SJCRH30 (cell line): ENCODE data around the gene MCRIP1. TPM values are rescaled to one million over a fixed set of nuclear protein-coding genes. Genes with fewer than 3 reads are reported as not detected.
"Not testable (repeated sequence)": the region's sequence is repeated elsewhere in the genome, so short reads cannot be mapped to it uniquely, and the experiment has no call there.

Experiments
- DNase-seq, 2 experiments: peaks; one replicate each; pipeline ENCODE4 v3.0.0-alpha.2; 2015 to 2020
- H3K27ac ChIP-seq: fragments of 250-450 bp; sonication (Bioruptor Pico); 2 replicates; pipeline ENCODE4 v1.5.1; 2020; ENCODE audit warnings: mild to moderate bottlenecking, moderate library complexity
- H3K27me3 ChIP-seq: fragments of 250-450 bp; sonication (Bioruptor Pico); 2 replicates; pipeline ENCODE4 v1.5.1; 2020; ENCODE audit warnings: mild to moderate bottlenecking, moderate library complexity
- H3K36me3 ChIP-seq: fragments of 250-450 bp; sonication (Bioruptor Pico); 2 replicates; pipeline ENCODE4 v1.5.1; 2020; ENCODE audit warnings: mild to moderate bottlenecking, moderate library complexity
- H3K4me1 ChIP-seq: fragments of 250-450 bp; sonication (Bioruptor Pico); 2 replicates; pipeline ENCODE4 v1.5.1; 2020; ENCODE audit warnings: mild to moderate bottlenecking, moderate library complexity
- H3K4me3 ChIP-seq: fragments of 250-450 bp; sonication (Bioruptor Pico); 2 replicates; pipeline ENCODE4 v1.5.1; 2020; ENCODE audit warnings: mild to moderate bottlenecking, moderate library complexity
- H3K9me3 ChIP-seq: fragments of 250-450 bp; sonication (Bioruptor Pico); replicated peaks from 2 replicates; pipeline ENCODE4 v1.5.1; 2020; ENCODE audit warnings: mild to moderate bottlenecking, moderate library complexity
- total RNA-seq: library from RNA; depleted of rRNA; stranded (reverse); fragments of >200 nt; shearing (Covaris generic); gene quantifications from 2 replicates; pipeline ENCODE4 v1.2.3, GENCODE V29; 2014

The MCRIP1 gene
- total RNA-seq, 1 experiment from 2014 or later = 130 TPM

DNA sequence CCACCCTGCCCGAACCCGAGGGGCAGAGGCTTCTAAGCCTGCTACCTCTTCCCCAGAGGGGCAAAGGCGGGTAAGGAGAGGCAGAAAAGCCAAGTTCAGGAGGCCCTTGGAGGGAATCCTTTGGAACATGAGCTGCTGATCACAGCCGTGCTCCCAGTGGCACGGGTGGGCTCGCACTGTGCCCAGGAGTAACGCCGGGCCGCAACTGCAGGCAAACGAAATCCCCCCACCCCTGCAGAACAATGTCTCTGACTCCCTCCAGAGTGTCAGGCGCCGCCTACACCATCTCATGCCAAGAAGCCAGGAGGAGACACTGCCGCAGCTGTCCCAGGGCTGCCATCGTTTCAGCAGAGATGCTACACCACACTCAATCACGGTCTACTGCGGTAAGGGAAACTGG, 18.3 kb upstream of the MCRIP1 start:
- Histone ChIP-seq H3K4me1 (no peaks in the 10 kb centered on the region), H3K4me3 (no peak overlapping the region), H3K27ac (no peak overlapping the region), H3K9me3 (no peaks in the 10 kb centered on the region), H3K27me3 (no peaks in the 10 kb centered on the region), H3K36me3 (peaks cover 77% of the 10 kb centered on the region)
- DNase-seq = no peak

DNA sequence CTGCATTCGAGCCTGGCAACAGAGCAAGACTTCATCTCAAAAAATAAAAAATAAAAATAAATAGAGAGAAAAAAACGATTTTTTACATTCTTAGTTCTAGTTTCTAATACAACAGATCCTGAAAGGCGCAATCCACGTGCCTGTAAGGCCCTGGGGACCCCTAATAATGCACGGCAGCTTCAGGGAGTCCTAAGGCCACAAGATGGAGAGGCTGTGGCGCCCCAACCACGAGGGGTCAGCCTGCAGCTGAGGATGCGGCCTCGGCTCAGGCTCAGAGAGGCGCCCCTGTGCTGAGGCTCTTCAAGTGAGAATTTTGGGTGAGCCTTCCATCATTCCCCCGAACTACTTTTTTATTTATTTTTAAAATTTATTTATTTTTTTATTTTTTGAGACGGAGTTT, 16.4 kb upstream of the MCRIP1 start:
- H3K9me3 ChIP-seq = no peaks in the 10 kb centered on the region
- H3K27ac ChIP-seq = no peak overlapping the region
- H3K4me3 ChIP-seq = no peak overlapping the region
- no peaks in the 10 kb centered on the region for H3K4me1 ChIP-seq
- no peak for DNase-seq
- peaks cover 88% of the 10 kb centered on the region for H3K36me3 ChIP-seq
- H3K27me3 ChIP-seq = no peaks in the 10 kb centered on the region

DNA sequence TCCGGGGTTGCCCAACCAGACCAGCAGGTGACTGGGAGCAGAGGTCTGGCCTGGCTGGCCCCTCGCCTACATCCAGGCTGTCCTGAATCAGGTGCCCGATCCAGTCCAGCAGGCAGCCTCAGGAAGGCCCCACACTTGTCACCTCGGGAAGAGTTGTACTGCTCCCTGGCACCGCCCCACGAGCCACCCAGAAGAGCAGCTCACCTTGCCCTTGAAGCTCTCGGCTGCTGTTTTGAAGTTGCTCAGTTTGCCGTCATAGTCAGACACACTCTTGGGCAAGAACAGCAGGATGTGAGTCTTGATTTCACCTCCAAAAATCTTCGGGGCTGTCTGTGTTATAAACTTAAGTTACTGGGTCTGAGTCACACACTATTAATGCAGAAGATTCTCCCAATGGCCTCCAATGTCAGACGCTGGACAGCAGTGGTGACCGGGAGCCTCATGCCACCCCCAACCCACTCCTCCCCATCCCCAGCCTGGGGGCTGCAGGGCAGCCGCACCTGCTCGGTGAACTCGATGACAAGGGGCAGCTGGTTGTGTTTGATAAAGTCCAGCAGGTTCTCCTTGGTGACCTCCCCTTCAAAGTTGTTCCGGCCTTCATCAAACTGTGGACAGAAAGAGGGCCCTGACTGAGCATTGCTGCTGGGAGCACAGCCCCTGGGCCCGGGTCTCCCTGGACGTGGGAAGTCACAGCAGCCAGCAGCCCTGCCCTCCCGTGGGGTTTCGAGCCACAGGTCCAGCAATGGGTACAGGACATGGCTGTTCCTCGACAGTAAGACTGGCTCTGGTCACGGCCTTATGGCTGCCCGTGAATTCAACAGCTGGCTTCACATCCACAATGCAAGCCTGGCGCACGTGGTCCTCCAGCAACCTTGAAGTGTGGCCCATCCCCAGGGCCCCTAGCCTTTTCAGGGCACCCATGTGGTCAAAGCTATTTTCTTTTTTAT, 13.9 kb upstream of the MCRIP1 start:
- Histone ChIP-seq H3K9me3 (no peaks in the 10 kb centered on the region), H3K27ac (no peak overlapping the region), H3K4me3 (no peak overlapping the region), H3K4me1 (no peaks in the 10 kb centered on the region), H3K27me3 (no peaks in the 10 kb centered on the region), H3K36me3 (peaks cover 89% of the 10 kb centered on the region)
- no peak for DNase-seq

DNA sequence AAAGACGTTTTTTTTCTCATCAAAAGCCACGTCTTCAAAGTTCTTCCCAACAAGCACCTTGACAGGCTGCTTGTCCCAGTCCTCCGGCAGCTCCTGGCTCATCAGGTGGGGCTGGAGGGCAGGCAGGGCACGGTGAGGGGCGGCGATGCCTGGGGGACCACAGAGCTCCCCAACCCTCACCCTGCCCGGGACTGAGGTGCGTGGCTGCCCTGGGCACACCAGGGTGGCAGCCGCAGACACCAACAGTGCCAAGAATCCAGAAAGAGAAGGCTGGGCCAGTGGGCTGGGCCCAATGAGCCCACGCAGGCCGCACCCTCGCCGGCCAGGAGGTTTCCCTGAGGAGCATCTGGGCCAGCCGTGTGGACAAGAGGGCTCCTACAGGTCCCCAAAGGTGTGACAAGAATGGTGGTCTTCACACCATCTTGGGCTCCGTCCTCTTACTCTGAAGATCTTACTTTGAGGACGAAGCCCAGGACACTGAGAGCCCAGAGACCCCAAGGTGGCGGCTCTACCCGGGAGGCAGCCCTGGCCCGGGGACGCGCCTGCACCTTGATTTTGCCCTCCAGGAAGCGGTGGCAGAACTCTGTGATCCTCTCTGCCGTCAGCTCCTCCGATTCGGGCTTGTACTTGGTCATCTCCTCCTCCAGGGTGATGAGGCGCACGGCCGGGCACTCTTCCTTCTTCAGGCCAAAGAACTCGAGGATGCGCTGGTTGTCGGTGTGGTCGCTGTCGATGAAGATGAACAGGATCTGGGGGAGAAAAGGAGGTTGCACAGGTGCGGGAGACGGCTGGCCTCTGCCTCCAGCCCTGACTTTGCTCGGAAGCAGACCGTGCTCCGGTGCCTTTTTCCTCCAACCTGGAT, 13.0 kb upstream of the MCRIP1 start:
- Histone ChIP-seq H3K4me3 (no peak overlapping the region), H3K36me3 (peaks cover 80% of the 10 kb centered on the region), H3K9me3 (no peaks in the 10 kb centered on the region), H3K27ac (no peak overlapping the region), H3K4me1 (peaks cover 4% of the 10 kb centered on the region), H3K27me3 (no peaks in the 10 kb centered on the region)
- no peak for DNase-seq

DNA sequence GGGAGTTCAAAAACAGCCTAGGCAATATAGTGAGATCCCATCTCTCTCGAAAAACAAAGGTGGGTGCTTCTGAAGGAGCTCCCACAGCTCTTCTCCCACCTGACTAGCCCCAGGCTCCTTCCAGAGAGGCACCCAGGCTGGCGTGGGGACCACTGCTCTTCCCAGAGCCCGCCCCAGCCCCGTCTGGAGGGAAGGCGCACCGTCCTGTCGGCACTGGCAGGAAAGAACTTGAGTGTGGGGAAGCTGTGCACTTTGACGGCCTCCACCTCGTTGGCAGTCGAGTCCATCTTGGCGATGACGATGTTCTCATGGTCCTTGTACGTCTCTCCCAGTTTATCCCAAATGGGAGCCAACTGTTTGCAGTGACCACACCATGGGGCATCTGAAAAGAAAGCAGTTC, 12.3 kb upstream of the MCRIP1 start:
- Histone ChIP-seq H3K4me1 (peaks cover 12% of the 10 kb centered on the region), H3K9me3 (no peaks in the 10 kb centered on the region), H3K36me3 (peaks cover 74% of the 10 kb centered on the region), H3K27ac (no peak overlapping the region), H3K4me3 (no peak overlapping the region), H3K27me3 (no peaks in the 10 kb centered on the region)
- DNase-seq = no peak

DNA sequence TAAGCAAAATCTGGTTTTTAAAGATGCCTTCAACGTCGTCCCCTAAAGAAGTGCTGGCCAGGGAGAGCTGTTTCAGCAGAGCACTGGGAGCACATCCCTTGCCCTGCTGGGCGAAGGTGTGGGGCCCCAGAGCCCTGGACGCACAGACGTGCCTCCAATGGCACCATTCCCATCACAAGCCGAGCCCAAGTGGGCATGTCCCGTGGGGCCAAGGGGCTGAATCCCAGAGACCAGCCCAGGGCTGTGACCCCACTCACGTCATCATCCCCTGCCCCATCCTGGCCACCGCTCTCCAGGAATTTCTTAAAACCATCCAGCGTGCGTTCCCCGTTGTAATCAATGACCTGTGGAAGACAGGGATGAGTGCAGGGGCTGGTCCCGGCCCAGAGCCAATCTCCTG, 11.8 kb upstream of the MCRIP1 start:
- peaks cover 13% of the 10 kb centered on the region for H3K4me1 ChIP-seq
- H3K4me3 ChIP-seq = no peak overlapping the region
- H3K9me3 ChIP-seq = no peaks in the 10 kb centered on the region
- DNase-seq = no peak
- H3K27me3 ChIP-seq = no peaks in the 10 kb centered on the region
- peaks cover 71% of the 10 kb centered on the region for H3K36me3 ChIP-seq
- no peak overlapping the region for H3K27ac ChIP-seq

DNA sequence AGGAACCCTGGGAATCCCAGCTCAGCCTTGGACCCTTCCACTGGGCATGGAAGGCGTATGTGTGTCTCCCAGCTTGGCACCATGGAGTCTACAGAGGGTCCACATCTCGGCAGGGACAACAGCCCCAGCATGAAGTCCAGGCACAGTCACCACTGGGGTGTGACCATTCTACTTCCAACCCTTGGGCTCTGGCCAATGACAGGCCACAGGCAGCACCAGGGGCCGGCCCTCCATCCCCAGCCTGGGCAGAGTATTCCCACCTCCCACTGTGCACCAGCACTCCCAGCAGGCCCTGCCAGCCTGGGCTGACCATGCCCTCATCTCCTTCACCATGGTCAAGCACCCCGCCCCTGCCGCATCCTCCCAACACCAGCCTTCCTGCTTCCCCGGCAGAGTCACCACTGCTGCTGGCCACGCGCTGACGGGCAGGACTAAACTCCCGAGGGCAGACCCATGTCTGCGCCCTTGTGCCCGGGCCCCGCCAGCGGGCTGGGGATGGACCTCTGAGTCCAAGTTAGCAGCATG, 11.3 kb upstream of the MCRIP1 start:
- no peak for DNase-seq
- Histone ChIP-seq H3K36me3 (peaks cover 69% of the 10 kb centered on the region), H3K27ac (no peak overlapping the region), H3K4me1 (peaks cover 13% of the 10 kb centered on the region), H3K9me3 (no peaks in the 10 kb centered on the region), H3K4me3 (no peak overlapping the region), H3K27me3 (no peaks in the 10 kb centered on the region)

DNA sequence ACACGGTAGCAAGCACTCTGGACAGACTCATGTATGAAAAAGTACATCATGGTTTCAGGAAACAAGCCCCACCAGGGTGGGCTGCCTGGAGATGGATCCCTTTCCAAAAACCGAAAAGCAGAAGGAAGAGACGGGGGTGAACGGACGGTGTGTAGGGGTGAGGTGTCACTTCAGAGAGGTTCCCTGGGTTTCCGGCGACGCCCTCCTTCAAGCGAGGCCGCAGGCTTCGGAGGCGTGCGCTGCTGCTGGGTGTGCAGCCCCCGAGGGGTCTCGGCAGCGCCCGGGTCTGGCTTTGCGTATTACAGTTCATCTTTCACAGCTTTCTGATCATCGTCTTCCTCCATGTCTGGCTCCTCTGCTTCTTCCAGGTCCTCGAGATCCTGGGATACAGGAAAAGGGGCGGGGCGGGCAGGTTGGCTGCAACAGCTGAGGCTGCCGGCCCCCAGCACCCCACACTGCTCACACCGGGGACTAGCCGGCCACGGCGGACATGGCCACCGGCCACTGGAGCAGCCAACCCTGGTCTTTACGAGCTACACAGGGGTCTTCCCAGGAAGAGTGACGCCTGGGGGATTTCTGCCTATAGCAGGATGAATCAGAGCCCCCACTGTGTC, 10.7 kb upstream of the MCRIP1 start:
- H3K9me3 ChIP-seq = no peaks in the 10 kb centered on the region
- peaks cover 13% of the 10 kb centered on the region for H3K4me1 ChIP-seq
- no peak for DNase-seq
- no peaks in the 10 kb centered on the region for H3K27me3 ChIP-seq
- no peak overlapping the region for H3K27ac ChIP-seq
- H3K4me3 ChIP-seq = no peak overlapping the region
- peaks cover 64% of the 10 kb centered on the region for H3K36me3 ChIP-seq

DNA sequence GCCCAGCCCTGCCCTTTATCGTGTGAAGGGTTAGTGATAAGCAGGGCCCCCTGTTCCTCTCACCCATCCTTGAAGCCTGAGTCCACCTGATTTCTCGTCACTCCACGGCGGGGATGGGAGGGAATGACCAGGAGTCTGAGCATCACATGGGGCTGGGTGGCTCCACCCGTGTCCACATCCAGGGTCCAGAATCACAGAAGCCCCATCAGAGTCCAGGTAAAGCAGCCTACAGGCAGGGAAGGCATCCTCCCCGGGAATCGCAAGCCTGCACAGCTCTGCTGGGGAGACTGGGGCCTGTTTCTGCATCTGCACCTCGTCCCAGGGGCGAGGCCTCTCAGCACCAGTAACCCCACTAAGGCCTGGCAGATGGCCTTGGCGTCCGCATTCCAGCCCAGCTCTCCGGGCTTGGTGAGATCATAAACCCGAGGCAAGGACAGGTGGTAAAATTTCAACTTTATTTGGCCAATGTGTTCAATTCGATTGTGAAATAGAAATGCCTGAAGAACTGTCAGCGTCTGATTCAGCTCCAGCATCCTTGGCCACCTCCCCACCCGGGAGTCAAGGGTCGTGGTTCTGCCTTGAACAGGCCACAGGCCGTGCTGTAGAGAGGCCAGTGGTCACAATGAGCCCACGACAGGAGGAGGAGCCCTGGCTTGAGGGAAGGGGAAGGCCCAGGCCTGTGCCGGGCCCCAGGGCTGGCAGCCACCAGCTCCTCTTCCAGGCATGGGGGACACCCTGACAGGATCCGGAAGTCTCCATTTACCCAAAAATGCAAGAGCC, 9.8 kb upstream of the MCRIP1 start:
- DNase-seq = no peak
- no peak overlapping the region for H3K27ac ChIP-seq
- H3K36me3 ChIP-seq = peaks cover 56% of the 10 kb centered on the region

DNA sequence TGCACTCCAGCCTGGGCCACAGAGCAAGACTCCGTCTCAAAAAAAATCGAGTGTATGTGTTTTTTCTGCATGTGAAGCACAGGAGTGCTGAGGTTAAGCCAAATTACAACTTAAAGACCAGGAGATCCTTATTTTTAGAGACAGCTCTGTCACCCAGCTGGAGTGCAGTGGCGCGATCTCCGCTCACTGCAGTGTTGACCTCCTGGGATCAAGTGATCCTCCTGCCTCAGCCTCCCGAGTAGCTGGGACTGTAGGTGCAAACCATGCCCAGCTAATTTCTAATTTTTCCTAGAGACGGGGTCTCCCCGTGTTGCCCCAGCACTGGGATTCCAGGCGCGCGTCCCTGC, 9.3 kb upstream of the MCRIP1 start:
- Histone ChIP-seq H3K27me3 (no peaks in the 10 kb centered on the region), H3K4me1 (peaks cover 13% of the 10 kb centered on the region), H3K9me3 (no peaks in the 10 kb centered on the region), H3K27ac (no peak overlapping the region), H3K36me3 (peaks cover 51% of the 10 kb centered on the region), H3K4me3 (no peak overlapping the region)
- DNase-seq = no peak

More for the DNA sequence above, 9.8 kb upstream of the MCRIP1 start:
- H3K9me3 ChIP-seq = no peaks in the 10 kb centered on the region
- no peak overlapping the region for H3K4me3 ChIP-seq
- H3K4me1 ChIP-seq = peaks cover 13% of the 10 kb centered on the region
- no peaks in the 10 kb centered on the region for H3K27me3 ChIP-seq

DNA sequence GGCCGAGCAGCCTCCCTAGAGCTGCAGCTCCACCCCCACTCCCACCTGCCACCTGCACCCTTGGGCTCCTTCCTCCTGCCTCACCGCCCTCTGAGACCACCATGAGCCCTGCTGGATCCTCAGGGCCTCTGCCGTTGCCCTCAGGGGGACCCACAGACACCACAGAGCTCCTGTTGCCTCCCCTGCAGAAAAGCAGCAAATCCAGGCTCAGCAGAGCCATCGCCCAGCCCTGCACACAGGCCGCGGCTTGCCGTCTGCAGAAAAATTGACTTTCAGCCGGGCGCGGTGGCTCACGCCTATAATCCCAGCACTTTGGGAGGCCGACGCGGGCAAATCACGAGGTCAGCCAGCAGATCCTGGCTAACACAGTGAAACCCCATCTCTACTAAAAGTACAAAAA, 8.8 kb upstream of the MCRIP1 start:
- DNase-seq = no peak
- no peaks in the 10 kb centered on the region for H3K9me3 ChIP-seq
- peaks cover 13% of the 10 kb centered on the region for H3K4me1 ChIP-seq
- H3K4me3 ChIP-seq = no peak overlapping the region
- no peaks in the 10 kb centered on the region for H3K27me3 ChIP-seq
- H3K36me3 ChIP-seq = peaks cover 46% of the 10 kb centered on the region
- no peak overlapping the region for H3K27ac ChIP-seq

DNA sequence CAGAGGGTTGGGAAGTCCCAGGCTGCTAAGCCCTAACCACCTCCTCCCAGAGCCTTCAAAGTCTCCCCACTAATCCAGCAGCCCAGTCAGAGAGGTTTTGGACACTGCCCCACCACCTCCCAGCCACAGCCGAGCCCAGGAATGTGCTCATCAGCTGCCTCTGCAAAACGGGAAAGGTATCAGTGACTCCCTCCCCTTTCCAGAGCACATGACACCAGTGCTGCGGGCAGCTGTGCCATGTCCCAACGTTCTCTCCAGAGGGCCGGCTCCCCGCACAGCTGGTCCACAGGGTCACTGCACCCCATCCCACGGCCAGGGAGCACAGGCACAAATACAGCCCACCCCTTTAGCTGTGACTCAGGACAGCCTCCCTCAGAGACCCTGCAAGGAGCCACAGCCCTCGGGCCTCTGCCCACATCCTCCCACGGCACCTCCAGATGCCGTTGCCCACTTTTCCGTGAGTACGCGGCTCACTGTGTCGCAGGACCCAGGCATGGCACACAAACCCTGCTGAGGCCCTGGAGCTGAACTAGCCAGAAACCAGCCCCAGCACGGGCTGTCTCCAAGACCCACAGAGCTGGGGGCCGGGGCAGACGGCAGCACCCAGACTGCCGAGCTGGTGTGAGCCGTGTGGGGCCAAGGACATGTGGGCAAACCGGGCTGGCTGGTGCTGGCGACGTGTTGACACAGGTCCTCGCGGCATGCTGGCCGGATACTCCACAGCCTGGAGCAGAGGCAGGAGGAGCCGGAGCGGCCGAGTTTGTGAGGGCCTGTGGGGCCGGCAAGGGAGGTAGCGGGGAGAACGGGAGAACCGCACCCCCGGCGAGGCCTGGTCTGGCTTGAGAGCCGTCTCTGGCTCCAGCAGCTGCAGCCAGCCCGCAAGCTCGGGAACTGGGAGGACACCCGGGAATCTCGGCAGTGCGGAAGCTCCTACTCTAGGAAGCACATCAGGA, 8.0 kb upstream of the MCRIP1 start:
- DNase-seq = peak; percentile 77 to 80
- H3K36me3 ChIP-seq = peaks cover 39% of the 10 kb centered on the region
- peaks cover 13% of the 10 kb centered on the region for H3K4me1 ChIP-seq
- no peak overlapping the region for H3K4me3 ChIP-seq
- H3K27me3 ChIP-seq = no peaks in the 10 kb centered on the region
- H3K9me3 ChIP-seq = no peaks in the 10 kb centered on the region
- peak overlapping the region; percentile 6; the same call in 1 of the 2 replicates for H3K27ac ChIP-seq

DNA sequence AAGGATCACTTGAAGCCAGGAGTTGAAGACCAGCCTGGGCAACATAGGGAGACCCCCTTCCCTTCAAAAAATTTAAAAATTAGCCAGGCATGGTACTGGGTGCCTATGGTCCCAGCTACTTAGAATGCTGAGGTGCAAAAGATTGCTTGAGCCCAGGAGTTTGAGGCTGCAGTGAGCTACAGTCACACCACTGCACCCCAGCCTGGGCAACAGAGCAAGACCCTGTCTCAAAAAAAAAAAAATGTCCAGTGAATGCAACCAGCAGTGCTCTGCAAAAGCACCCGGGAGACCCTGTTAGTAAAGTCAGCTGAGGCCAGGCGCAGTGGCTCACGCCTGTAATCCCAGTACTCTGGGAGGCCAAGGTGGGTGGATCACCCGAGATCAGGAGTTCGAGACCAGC, 7.0 kb upstream of the MCRIP1 start:
- DNase-seq, H3K27me3 ChIP-seq, H3K27ac ChIP-seq, H3K4me3 ChIP-seq, H3K9me3 ChIP-seq: not testable (repeated sequence)
- Histone ChIP-seq H3K4me1 (peaks cover 13% of the 10 kb centered on the region), H3K36me3 (peaks cover 29% of the 10 kb centered on the region)
